ENCODE measurements around the gene SEZ6L. TPM values are rescaled to one million over a fixed set of nuclear protein-coding genes. Genes with fewer than 3 reads are reported as not detected.

The SEZ6L gene
- total RNA-seq, 2 experiments from 2014 or later, result 0.05 TPM; not detected in 1

- Histone ChIP-seq H3K4me1 (ENCODE audit: insufficient read depth, low read length) (no peaks in the 10 kb centered on the region), H3K36me3 (ENCODE audit: insufficient read depth, low read length) (no peaks in the 10 kb centered on the region), H3K4me3 (ENCODE audit: low read length) (no peak overlapping the region), H3K27me3 (ENCODE audit: control insufficient read depth in 1 of 2, insufficient read depth in 2 of 2, low read length in 2 of 2) (peaks cover 0 to 5% of the 10 kb centered on the region in 2 experiments), H3K9me3 (ENCODE audit: control insufficient read depth in 1 of 2, insufficient read depth in 1 of 2, low read length in 2 of 2) (no peaks in the 10 kb centered on the region), H3K27ac (ENCODE audit: low read depth in 1 of 2, low read length in 2 of 2) (no peak overlapping the region)
- TF ChIP-seq CTCF (IDR thresholded peaks at IDR 0.05), result no peak
- Mint-ChIP-seq H3K27me3 (peaks cover 55% of the 10 kb centered on the region), H3K9me3 (no peaks in the 10 kb centered on the region), H3K4me1 (ENCODE audit: low read depth) (no peaks in the 10 kb centered on the region), H3K27ac (no peak overlapping the region), H3K36me3 (ENCODE audit: low read depth) (no peaks in the 10 kb centered on the region), H3K4me3 (no peak overlapping the region)
- ChIA-PET CTCF (no interaction called here), POLR2A (no interaction called here)
- intact Hi-C loops (cut with DNase I, micrococcal nuclease), result no loop called here
- DNase-seq (no peak), ATAC-seq (ENCODE audit: poor library complexity) (no peak)
Measured at GRCh38 chr22:26182723-26183122, 13.5 kb downstream of the SEZ6L start.

- Mint-ChIP-seq H3K27me3 (peaks cover 59% of the 10 kb centered on the region), H3K36me3 (ENCODE audit: low read depth) (no peaks in the 10 kb centered on the region), H3K4me3 (no peak overlapping the region), H3K9me3 (no peaks in the 10 kb centered on the region), H3K27ac (no peak overlapping the region), H3K4me1 (ENCODE audit: low read depth) (no peaks in the 10 kb centered on the region)
- H3K4me1 ChIP-seq (ENCODE audit: insufficient read depth, low read length), result no peaks in the 10 kb centered on the region
- no peak for ATAC-seq (ENCODE audit: poor library complexity)
- H3K27ac ChIP-seq (ENCODE audit: low read depth in 1 of 2, low read length in 2 of 2), result no peak overlapping the region
- intact Hi-C loops (cut with DNase I, micrococcal nuclease), result no loop called here
- POLR2A ChIA-PET, result no interaction called here
- peaks cover 0 to 3% of the 10 kb centered on the region in 2 experiments for H3K27me3 ChIP-seq (ENCODE audit: control insufficient read depth in 1 of 2, insufficient read depth in 2 of 2, low read length in 2 of 2)
- no peak for DNase-seq
- CTCF ChIA-PET, result no interaction called here
- H3K9me3 ChIP-seq (ENCODE audit: control insufficient read depth in 1 of 2, insufficient read depth in 1 of 2, low read length in 2 of 2), result no peaks in the 10 kb centered on the region
- TF ChIP-seq CTCF (IDR thresholded peaks at IDR 0.05), result no peak
- H3K36me3 ChIP-seq (ENCODE audit: insufficient read depth, low read length), result no peaks in the 10 kb centered on the region
- no peak overlapping the region for H3K4me3 ChIP-seq (ENCODE audit: low read length)
Measured at GRCh38 chr22:26185190-26185589, 15.9 kb downstream of the SEZ6L start.

- ChIA-PET POLR2A (interaction anchor here (0.6 kb wide), 1 partner anchor 31 kb away, joined by 3 read pairs; no protein-coding TSS in a partner anchor), CTCF (no interaction called here)
- Histone ChIP-seq H3K27me3 (ENCODE audit: control insufficient read depth in 1 of 2, insufficient read depth in 2 of 2, low read length in 2 of 2) (peaks cover 0 to 3% of the 10 kb centered on the region in 2 experiments), H3K4me3 (ENCODE audit: low read length) (no peak overlapping the region), H3K9me3 (ENCODE audit: control insufficient read depth in 1 of 2, insufficient read depth in 1 of 2, low read length in 2 of 2) (no peaks in the 10 kb centered on the region), H3K4me1 (ENCODE audit: insufficient read depth, low read length) (no peaks in the 10 kb centered on the region), H3K27ac (ENCODE audit: low read depth in 1 of 2, low read length in 2 of 2) (no peak overlapping the region), H3K36me3 (ENCODE audit: insufficient read depth, low read length) (no peaks in the 10 kb centered on the region)
- Mint-ChIP-seq H3K36me3 (ENCODE audit: low read depth) (no peaks in the 10 kb centered on the region), H3K9me3 (no peaks in the 10 kb centered on the region), H3K4me3 (no peak overlapping the region), H3K27ac (no peak overlapping the region), H3K4me1 (ENCODE audit: low read depth) (no peaks in the 10 kb centered on the region), H3K27me3 (peaks cover 56% of the 10 kb centered on the region)
- intact Hi-C loops (cut with DNase I, micrococcal nuclease), result no loop called here
- DNase-seq (no peak), ATAC-seq (ENCODE audit: poor library complexity) (no peak)
- no peak for TF ChIP-seq CTCF (IDR thresholded peaks at IDR 0.05)
Measured at GRCh38 chr22:26188341-26188740, 19.1 kb downstream of the SEZ6L start.

Measured in CD4-positive, alpha-beta T cell (primary cell).